IPS-11a (cell line): ENCODE data around the gene TIPARP.
"Not testable (repeated sequence)": the region's sequence is repeated elsewhere in the genome, so short reads cannot be mapped to it uniquely, and the experiment has no call there.

Source experiments
- H3K4me3 ChIP-seq: one replicate; pipeline ENCODE4 v1.5.1; 2013; ENCODE audit warnings: low read depth, low read length, control low read depth

The TIPARP gene

DNA sequence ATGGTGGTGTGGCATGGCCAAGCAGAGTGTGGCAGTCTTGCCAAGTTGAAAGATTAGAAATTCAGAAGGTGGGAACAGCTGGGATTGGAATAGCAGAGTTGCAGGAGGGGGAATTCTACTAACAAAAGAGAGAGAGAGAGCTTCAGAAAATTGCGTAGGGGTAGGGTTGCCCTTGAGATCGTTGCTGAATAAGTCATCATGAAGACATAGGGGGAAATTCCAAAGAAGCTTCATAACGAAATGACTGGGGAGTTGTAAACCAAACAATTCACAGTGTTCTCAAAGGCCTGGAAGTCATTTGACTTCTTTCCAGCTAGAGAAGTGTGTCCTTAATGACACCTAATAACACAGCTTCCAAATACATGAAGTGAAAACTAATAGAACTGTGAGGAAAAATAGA lies 26.3 kb upstream of the TIPARP start:
- H3K4me3 ChIP-seq: no peak overlapping the region

DNA sequence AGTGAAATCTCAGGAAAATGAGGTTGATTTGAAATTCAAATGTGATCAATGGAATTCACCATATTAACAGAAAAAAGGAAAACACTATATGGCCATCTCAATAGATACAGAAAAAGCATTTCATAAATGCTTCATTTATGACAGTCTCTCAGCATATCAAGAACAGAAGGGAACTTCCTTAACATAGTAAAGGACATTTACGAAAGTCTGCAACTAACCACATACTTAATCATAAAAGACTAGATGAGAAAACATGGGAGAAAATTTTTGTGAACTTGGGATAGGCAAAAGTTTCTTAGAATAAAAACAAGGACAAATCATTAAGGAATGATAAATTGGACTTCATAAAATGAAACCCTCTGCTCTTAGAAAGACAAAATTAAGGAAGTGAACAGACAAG lies 24.7 kb upstream of the TIPARP start:
- H3K4me3 ChIP-seq: no peak overlapping the region

DNA sequence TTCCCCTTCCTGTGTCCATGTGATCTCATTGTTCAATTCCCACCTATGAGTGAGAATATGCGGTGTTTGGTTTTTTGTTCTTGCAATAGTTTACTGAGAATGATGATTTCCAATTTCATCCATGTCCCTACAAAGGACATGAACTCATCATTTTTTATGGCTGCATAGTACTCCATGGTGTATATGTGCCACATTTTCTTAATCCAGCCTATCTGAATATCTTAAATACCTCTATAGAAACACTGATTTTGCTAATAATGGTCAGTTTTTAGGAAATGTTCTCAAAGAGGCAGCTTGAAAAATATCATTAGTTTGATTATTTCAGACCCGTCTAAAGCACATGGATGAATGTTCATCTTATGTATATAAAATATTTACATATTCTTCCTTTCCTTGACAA lies 21.7 kb upstream of the TIPARP start:
- not testable (repeated sequence) for H3K4me3 ChIP-seq

DNA sequence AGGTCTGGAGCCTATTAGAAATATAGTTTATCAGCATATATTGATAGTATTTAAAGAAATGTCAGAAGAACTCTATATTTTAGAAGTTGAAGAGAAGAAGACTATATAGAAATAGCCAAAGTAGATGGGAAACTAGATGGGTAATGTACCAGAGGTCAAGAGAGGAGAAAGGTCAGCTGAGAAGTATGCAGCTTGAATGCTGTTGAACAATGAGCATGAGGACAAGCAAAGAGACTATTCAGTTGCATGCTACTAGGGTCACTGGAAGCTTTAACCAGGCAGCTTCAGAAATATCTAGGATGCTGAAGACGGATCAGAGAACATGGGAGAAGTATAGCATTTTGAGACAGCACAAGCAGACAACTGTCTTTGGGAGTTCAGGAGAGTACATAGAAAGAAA lies 19.6 kb upstream of the TIPARP start:
- no peak overlapping the region for H3K4me3 ChIP-seq

DNA sequence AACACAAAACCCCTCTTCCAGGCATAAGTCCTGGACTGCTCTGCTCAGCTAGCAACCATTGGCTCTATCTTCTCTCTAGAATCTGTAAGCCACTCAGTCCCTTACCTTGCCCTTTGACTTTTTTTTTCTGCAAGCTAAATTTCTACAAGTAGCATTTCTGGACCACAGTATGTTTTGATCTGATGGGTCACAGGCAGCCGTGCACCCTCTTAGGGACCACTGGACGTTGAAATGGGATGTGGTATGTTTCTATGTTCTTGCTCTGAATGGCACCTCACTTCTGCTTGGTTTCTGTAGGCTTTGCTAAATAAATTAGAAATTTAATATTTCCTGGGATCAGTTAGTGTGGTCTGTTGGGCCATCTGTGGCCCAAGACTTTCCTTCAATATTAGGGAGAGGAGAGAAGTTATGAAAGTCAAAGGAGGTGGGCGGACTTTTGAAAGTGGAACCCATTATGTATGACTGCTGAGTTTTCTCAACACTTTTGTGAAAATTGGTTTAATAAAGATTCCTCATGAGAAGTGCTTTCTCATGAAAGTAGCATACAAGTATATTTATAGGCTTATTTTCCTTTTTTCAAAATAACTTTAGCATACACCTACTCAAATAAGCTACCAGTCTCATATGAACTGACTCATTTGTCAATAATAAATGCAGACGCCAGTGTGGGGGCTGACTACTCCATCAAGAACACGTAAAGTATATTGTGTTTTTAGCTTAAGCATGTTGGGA lies 18.4 kb upstream of the TIPARP start:
- no peak overlapping the region for H3K4me3 ChIP-seq

DNA sequence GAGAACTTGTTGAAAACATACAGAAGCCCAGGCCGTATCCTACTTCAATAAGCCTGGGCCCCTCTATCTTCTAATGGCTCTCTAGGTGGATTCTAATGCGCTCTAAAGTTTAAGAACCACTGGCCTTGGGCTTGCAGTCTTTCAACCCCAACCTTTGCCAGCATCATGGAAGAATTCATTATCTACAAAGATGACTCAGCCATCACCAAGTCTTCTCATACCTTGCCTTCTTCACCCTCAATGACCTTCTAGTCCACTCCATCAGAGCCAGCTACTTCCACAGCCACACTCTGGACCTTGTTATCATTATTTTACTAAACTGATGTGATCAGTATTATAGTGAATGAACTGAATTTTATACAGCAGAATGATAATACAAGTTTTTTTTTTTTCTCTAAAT lies 16.9 kb upstream of the TIPARP start:
- H3K4me3 ChIP-seq: no peak overlapping the region

DNA sequence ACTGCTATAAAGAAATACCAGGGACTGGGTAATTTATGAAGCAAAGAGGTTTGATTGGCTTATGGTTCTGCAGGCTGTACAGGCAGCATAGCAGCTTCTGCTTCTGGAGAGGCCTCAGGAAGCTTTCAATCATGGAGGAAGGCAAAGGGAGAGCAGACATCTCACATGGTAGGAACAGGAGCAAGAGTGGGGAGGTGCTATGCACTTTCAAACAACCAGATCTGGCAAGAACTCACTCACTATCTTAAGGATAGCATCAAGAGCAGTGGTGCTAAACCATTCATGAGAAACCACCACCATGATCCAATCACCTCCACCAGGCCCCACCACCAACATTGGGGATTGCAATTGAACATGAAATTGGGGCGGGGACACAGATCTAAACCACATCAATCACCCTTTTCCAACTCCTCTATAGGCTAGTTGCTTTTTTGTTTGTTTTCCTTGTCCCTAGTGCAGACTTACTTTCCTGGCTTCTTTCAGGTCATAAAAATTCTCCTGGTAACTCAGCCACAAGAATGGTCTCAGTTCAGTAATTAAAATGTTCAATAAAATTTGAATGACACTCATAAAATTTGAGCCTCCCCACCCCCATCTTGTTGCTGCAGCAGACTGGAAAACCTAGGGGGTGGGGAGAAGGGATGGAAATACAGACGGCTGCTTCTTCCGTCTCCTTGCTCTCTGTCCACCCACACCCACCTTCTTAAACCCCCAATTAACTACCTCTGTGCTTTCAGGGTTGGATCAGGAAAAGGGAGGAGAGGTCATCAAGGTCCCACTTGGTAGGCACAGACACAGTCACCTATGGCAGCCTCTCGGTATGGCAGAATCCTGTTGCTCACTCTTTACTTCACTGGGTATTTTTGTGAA lies 16.3 kb upstream of the TIPARP start:
- no peak overlapping the region for H3K4me3 ChIP-seq

DNA sequence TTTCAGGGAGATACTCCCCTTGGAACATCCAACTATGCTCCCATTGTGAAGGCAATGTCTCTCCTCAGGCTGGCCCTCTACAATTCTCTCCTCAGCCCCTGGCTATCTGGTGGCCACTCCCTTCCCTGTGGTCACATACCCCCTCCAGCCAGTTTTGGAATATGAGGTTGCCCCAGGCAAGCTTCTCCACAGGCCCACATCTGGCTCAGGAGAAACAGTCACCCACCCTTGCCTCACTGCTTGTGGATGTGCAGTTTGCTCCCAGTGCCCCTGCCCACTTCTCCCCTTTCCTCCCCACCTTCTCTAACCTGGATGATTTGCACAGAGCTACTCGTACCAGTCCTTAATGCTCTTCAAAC lies 15.7 kb upstream of the TIPARP start:
- H3K4me3 ChIP-seq: no peak overlapping the region

DNA sequence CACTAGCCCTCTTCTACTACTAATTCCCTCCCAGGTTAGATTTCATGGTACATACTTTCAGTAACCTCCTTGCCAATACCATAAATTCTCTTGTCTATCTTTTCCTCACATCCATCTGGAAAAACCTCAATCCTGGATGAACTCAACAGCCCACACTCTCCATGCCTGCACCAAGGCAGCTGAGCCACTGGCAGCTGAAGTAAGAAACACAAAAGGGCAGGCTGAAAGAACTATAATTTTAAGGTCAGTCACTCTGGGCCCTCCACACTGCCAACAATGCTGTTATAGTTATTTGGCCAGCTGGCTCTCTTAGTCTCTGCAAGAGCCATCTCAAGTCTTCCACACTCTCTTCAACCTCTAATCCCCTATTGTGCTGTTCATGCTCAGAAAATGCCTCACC lies 15.1 kb upstream of the TIPARP start:
- H3K4me3 ChIP-seq: no peak overlapping the region

DNA sequence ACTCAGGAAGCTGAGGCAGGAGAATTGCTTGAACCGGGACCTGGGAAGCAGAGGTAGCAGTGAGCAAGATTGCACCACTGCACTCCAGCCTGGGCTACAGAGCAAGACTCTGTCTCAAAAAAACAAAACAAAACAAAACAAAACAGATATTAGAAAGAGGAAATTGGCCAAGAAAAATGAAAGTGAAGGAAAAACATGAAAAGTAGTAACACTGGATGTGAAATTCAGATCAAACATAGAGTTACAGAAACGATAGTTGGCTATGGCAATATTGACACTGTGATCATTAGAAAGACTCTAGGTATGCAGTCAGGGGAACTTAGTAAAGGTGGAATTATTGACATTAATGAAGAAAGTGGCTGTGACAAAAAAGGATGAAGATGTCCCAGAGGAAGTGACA lies 13.2 kb upstream of the TIPARP start:
- H3K4me3 ChIP-seq: no peak overlapping the region

DNA sequence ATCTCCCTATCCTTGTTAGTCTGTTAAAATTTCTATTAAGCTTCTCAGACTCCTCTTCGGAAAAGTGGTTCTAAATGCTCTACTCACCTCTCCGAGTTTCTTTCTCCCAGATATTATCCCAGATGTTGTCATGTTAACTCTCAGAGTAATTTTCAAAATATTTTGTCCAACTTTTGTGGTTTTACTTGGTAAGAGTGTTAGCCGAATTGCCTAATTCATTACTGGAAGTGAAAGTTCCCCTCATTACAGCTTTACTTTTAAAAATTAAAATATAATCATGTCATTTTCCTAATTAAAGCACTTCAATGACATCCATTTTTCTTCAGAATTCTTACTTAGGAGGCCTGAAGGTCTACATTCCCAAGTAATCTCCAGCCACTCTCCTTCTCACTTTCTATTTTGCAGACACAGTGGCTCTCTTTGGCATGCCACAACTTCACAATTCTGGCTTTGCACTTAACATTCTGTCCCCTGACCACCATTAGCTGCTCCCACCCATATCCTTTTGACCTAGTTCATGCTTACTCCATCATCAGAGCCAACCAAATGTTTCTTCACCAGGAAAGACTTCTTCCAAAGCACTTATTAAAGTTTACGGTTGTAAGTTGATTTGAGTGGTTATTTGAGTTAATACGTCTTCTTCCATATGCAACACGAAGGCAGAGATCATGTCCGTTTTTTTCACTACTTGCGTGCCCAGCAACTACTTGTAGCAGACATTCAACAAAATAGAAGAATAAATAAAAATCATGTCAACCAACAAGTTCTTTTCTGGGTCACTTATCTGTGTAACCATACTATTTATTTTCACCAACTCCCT lies 10.2 kb upstream of the TIPARP start:
- no peak overlapping the region for H3K4me3 ChIP-seq

DNA sequence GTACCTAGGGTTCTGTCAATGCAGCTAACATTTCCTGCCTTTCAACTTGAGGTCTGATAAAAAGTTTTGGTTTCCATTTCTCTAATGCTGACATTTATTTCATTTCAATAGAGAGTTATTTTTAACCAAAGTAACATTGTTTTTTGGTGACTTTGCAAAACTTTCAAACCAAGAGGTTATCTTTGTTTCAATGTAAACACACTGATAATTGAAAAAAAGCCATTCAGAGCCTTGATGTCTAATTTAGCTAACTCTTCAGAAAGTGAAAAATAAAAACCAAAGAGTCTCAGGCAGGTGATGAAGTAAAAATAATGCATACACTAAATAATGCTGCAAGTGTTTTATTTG lies 9.6 kb upstream of the TIPARP start:
- no peak overlapping the region for H3K4me3 ChIP-seq

DNA sequence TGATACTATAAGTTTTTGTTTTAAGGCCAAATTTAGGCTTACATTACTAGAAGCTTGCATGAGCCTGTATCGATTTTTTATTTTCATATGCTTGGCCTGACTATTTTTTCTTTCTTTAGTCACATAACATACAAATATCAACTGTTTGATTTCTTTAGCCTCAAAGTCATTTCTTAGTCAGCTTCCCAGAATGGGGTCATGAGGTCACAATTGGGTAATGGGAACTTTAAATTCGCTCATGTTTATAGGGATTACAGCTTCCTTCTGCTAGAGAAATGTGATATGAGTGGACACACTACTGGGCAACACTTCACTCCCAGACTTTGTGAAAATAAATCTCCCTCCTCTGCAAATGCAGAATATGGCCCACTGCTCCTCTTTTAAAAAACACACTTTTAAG lies 9.1 kb upstream of the TIPARP start:
- no peak overlapping the region for H3K4me3 ChIP-seq

DNA sequence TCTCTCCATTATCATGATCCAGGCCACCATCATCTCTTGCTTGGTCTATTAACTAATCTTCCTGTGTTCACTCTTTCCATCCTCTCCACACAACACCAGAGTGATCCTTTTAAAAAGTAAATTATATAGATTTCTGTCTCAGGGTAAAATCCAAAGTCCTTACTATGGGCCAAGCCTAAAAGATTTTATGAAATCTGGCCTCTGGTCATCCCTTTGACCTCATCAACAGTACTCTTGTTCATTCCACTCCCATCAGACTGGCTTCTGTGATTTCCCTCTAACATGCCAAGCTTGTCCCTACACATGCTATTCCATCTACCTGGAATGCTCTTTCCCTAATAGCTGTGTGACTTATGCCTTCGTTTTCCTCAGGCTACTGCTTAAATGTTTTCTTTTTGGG lies 8.3 kb upstream of the TIPARP start:
- H3K4me3 ChIP-seq: no peak overlapping the region

DNA sequence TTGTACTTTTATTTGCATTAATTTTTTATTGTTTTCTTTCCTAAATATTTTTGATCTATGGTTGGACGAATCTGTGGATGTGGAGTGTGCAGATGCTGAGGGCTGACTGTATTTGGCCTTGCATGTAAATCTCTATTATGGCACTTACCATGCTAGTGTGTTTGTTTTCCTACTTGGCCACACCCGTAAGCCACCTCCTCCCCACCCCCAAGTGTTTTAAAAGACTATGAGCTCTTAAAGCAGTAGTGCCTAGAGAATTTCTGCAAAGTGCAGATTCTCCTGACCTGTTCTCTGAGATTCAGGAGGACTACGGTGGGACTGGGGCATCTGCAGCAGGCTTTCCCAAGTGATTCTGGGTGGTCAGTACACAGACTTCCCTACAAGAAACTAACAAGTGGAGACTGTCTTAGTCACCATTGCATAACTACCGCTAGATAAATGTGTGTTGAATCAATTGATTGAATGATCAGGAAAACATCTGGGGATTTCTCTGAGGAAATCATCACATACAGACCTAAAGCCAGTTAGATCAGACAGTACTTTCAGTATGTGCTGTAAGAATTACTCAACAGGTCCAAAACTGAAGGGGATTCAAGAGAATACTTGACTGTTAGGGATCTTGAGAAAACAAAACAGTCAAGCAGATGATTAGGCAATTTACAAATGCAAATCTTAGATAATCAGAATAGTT lies 6.2 kb upstream of the TIPARP start:
- H3K4me3 ChIP-seq: no peak overlapping the region

DNA sequence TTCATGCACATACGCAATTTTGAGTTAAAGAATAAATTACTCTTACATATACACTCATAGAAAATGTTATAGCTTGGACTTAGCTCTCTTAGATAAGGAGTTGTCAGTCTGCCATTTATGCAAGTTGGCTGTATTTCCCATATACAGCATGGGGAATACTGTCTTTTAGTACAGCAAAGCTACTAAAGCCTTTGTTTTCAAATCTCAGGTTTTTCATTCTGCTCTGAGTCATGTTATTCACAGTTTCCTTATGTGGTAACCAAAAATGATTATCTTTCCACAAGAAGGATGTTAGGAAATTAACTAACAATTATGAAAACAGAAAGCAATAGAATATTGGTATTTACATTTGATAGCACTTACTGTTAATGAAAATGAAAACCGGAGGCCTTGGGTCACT lies 4.3 kb upstream of the TIPARP start:
- H3K4me3 ChIP-seq: no peak overlapping the region

DNA sequence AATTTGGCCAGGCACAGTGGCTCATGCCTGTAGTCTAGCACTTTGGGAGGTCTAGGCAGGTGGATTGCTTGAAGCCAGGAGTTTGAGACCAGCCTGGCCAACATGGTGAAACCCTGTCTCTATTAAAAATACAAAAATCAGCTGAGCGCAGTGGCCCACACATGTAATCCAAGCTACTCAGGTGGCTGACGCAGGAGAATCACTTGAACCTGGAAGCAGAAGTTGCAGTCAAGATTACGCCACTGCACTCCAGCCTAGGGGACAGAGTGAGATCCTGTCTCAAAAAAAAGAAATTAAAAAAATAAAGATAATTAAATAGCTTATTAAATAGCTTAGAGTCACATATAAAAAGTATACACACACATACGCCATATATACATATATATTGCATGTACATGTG lies 3.7 kb upstream of the TIPARP start:
- H3K4me3 ChIP-seq: no peak overlapping the region

DNA sequence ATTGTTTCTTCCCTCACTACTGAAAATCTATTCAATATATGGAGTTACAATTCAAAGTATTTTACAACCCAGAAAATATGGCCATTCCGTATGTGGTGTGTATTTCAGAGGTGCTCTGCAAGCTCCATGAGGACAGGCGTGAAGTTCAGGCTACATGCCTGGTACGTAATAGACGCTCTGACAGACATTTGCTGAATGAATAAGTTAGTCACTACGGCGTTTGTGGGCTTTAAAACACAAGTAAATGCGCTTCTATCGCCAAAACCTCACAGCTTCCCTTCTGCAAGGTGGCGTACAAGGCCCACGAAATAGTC lies 701 bp upstream of the TIPARP start:
- peak overlapping the region; percentile 82 for H3K4me3 ChIP-seq

DNA sequence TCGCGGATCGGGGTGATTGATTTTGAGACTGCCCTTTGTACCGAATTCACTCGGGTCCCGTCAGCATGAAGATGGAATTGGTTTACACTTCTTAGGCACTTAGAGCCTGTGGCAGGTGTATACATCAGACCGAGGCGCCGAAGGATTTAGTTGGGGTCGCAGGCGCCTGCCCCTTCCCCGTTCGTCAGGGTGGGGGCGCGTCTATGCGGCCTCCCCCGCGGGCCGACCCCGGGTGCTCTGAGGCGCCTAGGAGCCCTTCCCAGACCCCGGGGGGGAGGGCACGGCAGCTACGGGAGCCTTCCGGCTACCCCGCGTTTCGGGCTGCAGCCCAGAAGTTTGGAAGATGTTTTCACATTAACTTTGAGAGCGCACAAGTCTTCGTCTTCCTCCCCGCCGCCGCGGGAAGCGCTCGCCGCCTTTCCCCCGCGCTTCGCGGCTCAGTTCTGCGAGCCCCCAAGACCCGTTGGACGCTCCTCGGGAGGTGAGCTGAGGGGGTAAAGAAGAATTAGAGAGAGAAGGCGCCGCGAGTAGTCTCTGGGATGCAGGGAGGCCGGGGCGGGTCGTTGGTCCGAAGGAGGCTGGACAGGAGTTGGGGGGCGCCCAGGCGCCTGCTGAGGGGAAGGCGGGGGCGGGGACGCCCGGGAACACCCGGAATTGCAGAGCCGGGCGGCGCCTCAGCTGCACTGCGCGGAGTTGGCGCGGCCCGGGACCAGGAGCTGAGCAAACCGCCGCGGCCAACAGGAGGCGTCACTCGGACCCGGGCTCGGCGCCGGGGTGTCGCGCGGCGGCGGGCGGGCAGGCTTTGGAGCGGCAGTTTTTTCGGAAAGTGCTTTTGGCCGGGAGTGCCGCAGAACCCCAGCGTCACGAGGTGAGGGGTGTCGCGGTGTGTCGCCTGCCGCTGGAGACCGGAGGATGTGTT lies 780 bp downstream of the TIPARP start:
- peak overlapping the region; percentile 82 for H3K4me3 ChIP-seq
